GM12878 (cell line): ENCODE measurements around the gene FSTL4. TPM values are rescaled to one million over a fixed set of nuclear protein-coding genes. Genes with fewer than 3 reads are reported as not detected.

ENCODE experiments used
- ATAC-seq: fragments of 200-7000 bp; cut with Tn5 transposase; 3 replicates; pipeline ENCODE4 v1.9.1; 2020; ENCODE audit warnings: mild to moderate bottlenecking, moderate library complexity
- BruUV-seq: library from RNA; stranded (reverse); fragments of 400-500 nt; replicated peaks from 2 replicates; lab custom pipeline; 2021; lab: Mats Ljungman, UMichigan
- CTCF ChIA-PET: fragments of 300-600 bp; sonication (Branson Sonifier 250); formaldehyde crosslinking; extraction: SDS; loops from one replicate; lab custom pipeline; 2021; ENCODE audit warnings: inconsistent platforms; lab: Yijun Ruan, JAX
- POLR2A ChIA-PET: fragments of 350-600 bp; formaldehyde crosslinking; extraction: SDS; loops from one replicate; lab custom pipeline; 2021; ENCODE audit warnings: inconsistent platforms; lab: Charles Lee
- RAD21 ChIA-PET: fragments of 300-600 bp; sonication (Branson Sonifier 250); formaldehyde crosslinking; loops from one replicate; lab custom pipeline; 2023; ENCODE audit warnings: antibody characterized with exemption; ENCODE audit not compliant: unreplicated experiment; lab: Charles Lee
- SMC1A ChIA-PET: fragments of 300-600 bp; sonication (Branson Sonifier 250); formaldehyde crosslinking; loops from one replicate; lab custom pipeline; 2023; ENCODE audit not compliant: unreplicated experiment, uncharacterized antibody; lab: Charles Lee
- DNase-seq: peaks from one replicate; pipeline ENCODE4 v3.0.0-alpha.2; 2011; ENCODE audit warnings: low read depth, low spot score
- FAIRE-seq: peaks from 3 replicates; lab custom pipeline; 2011; peaks lifted over from hg19 to GRCh38; lab: Jason Lieb, UNC
- H2AFZ ChIP-seq: 2 replicates; pipeline ENCODE4 v1.6.0; 2011; ENCODE audit warnings: low read depth, low read length, control low read depth; ENCODE audit not compliant: control insufficient read depth
- H3K27ac ChIP-seq: 2 replicates; pipeline ENCODE4 v1.5.1; 2011; ENCODE audit warnings: control low read depth; ENCODE audit not compliant: control insufficient read depth, insufficient read depth
- H3K27me3 ChIP-seq, 2 experiments: replicated peaks in 1 of 2; 2 replicates each; pipeline versions ENCODE4 v1.6.0 to v1.6.1; 2011; ENCODE audit warnings: low read length in 1 of 2; ENCODE audit not compliant: control insufficient read depth in 2 of 2, insufficient read depth in 2 of 2
- H3K36me3 ChIP-seq, 2 experiments: 2 replicates each; pipeline ENCODE4 v1.5.1; 2011; ENCODE audit warnings: low read length in 1 of 2; ENCODE audit not compliant: control insufficient read depth in 2 of 2, insufficient read depth in 2 of 2
- H3K4me1 ChIP-seq: 2 replicates; pipeline ENCODE4 v1.6.1; 2011; ENCODE audit warnings: mild to moderate bottlenecking, low read length, moderate library complexity, mixed read lengths; ENCODE audit not compliant: control insufficient read depth, insufficient read depth
- H3K4me2 ChIP-seq: 2 replicates; pipeline ENCODE4 v1.6.0; 2011; ENCODE audit warnings: control low read depth; ENCODE audit not compliant: control insufficient read depth, insufficient read depth
- H3K4me3 ChIP-seq: fragments of 200-600 bp; sonication (generic); 2 replicates; pipeline ENCODE4 v1.5.1; 2016
- H3K79me2 ChIP-seq: 2 replicates; pipeline ENCODE4 v1.6.0; 2011; ENCODE audit warnings: low read length; ENCODE audit not compliant: control insufficient read depth, insufficient read depth
- H3K9ac ChIP-seq: 2 replicates; pipeline ENCODE4 v1.8.0; 2011; ENCODE audit warnings: low read length, control low read depth, mixed read lengths; ENCODE audit not compliant: control insufficient read depth, insufficient read depth
- H3K9me3 ChIP-seq: replicated peaks from 3 replicates; pipeline ENCODE4 v1.5.1; 2011; ENCODE audit warnings: mild to moderate bottlenecking, low read length; ENCODE audit not compliant: control insufficient read depth, insufficient read depth
- H4K20me1 ChIP-seq: 2 replicates; pipeline ENCODE4 v1.6.0; 2011; ENCODE audit not compliant: control insufficient read depth, insufficient read depth
- CBX3 ChIP-seq: fragments of 200-600 bp; sonication (generic); IDR thresholded peaks from 2 replicates; pipeline ENCODE4 v1.6.1; 2016; ENCODE audit warnings: low read depth, borderline replicate concordance
- CHD4 ChIP-seq: fragments of 200-600 bp; sonication (generic); IDR thresholded peaks from 2 replicates; pipeline ENCODE4 v1.6.1; 2016; ENCODE audit warnings: mild to moderate bottlenecking
- EED ChIP-seq: sonication (generic); IDR thresholded peaks from 2 replicates; pipeline ENCODE4 v1.6.1; 2016; ENCODE audit warnings: antibody characterized with exemption, low read depth
- FOXK2 ChIP-seq: fragments of 450-650 bp; IDR thresholded peaks from 2 replicates; pipeline ENCODE4 v1.6.1; 2017; ENCODE audit warnings: mild to moderate bottlenecking, moderate library complexity
- HDGF ChIP-seq: fragments of 450-650 bp; IDR thresholded peaks from 2 replicates; pipeline ENCODE4 v1.6.1; 2016; ENCODE audit warnings: antibody characterized with exemption
- IKZF1 ChIP-seq: fragments of 450-650 bp; conservative IDR thresholded peaks from 2 replicates; pipeline ENCODE4 v1.6.1; 2017; ENCODE audit warnings: antibody characterized with exemption, mild to moderate bottlenecking
- JUND ChIP-seq: IDR thresholded peaks from 2 replicates; pipeline ENCODE4 v1.6.1; 2012; ENCODE audit warnings: low read depth, mild to moderate bottlenecking, low read length, improper control_type of control experiment, moderate library complexity
- MTA2 ChIP-seq: fragments of 450-650 bp; IDR thresholded peaks from 2 replicates; pipeline ENCODE4 v1.6.1; 2016; ENCODE audit warnings: low read depth, mild to moderate bottlenecking, moderate library complexity
- MYB ChIP-seq: fragments of 150-350 bp; IDR thresholded peaks from 2 replicates; pipeline ENCODE4 v1.6.1; 2014; ENCODE audit warnings: mild to moderate bottlenecking, low read depth, low read length, borderline replicate concordance
- NBN ChIP-seq: fragments of 450-650 bp; IDR thresholded peaks from 2 replicates; pipeline ENCODE4 v1.6.1; 2016
- NFYA ChIP-seq: IDR thresholded peaks from 2 replicates; pipeline ENCODE4 v1.6.1; 2011; ENCODE audit warnings: low read depth, mild to moderate bottlenecking, low read length, improper control_type of control experiment, borderline replicate concordance
- NFYB ChIP-seq: IDR thresholded peaks from 2 replicates; pipeline ENCODE4 v1.6.1; 2011; ENCODE audit warnings: low read depth, mild to moderate bottlenecking, low read length, improper control_type of control experiment, moderate library complexity; ENCODE audit not compliant: insufficient read depth
- NR2C2 ChIP-seq: IDR thresholded peaks from 2 replicates; pipeline ENCODE4 v1.6.1; 2011; ENCODE audit warnings: borderline replicate concordance, low read depth; ENCODE audit not compliant: control insufficient read depth, insufficient read length
- NR2F1 ChIP-seq: fragments of 450-650 bp; conservative IDR thresholded peaks from 2 replicates; pipeline ENCODE4 v1.6.1; 2017; ENCODE audit warnings: mild to moderate bottlenecking
- POLR2A ChIP-seq: IDR thresholded peaks from 2 replicates; pipeline ENCODE4 v1.6.1; 2011; ENCODE audit warnings: low read depth, mild to moderate bottlenecking, low read length
- RELB ChIP-seq: fragments of 450-650 bp; IDR thresholded peaks from 2 replicates; pipeline ENCODE4 v1.6.1; 2017; ENCODE audit warnings: low read depth, mild to moderate bottlenecking, moderate library complexity
- TAF1 ChIP-seq: IDR thresholded peaks from 2 replicates; pipeline ENCODE4 v1.6.1; 2011; ENCODE audit warnings: mild to moderate bottlenecking, low read depth, low read length, borderline replicate concordance
- TBL1XR1 ChIP-seq: IDR thresholded peaks from 2 replicates; pipeline ENCODE4 v1.6.1; 2012; ENCODE audit warnings: low read depth, low read length, improper control_type of control experiment
- YBX1 ChIP-seq: fragments of 450-650 bp; IDR thresholded peaks from 2 replicates; pipeline ENCODE4 v1.6.1; 2016; ENCODE audit warnings: antibody characterized with exemption
- WGBS: methylation state at CpG from one replicate; pipeline ENCODE4 v1.1.6; 2016; ENCODE audit warnings: low lambda C conversion rate; ENCODE audit not compliant: insufficient replicate concordance, insufficient coverage; ENCODE audit errors: missing lambda C conversion rate; 5-methylcytosine and 5-hydroxymethylcytosine counted together
- in situ Hi-C: fragments of 300-500 bp; cut with MboI; formaldehyde crosslinking; loops from 9 replicates; pipeline ENCODE4 v1.14.3; 2018; ENCODE audit warnings: mixed read lengths
- intact Hi-C: fragments of 100-400 bp; cut with micrococcal nuclease; formaldehyde crosslinking; loops from one replicate; pipeline ENCODE4 v1.14.2; 2022; ENCODE audit not compliant: unreplicated experiment
- polyA plus RNA-seq, 11 experiments: library from polyadenylated mRNA; depleted of rRNA in 4 of 11; unstranded in 6 of 11; stranded (reverse) in 5 of 11; fragments of >200 nt; fragmentation: Nextera tagmentation in 4 of 11; fragmentation: Illumina TruSeq in 1 of 11; extraction: Ambion mirVana in 4 of 11; extraction: Trizol in 1 of 11; gene quantifications; 1 replicate in 1 of 11; 2 replicates in 10 of 11; pipeline versions ENCODE4 v1.2.1 to v1.2.3, GENCODE V29; 2011 to 2016; ENCODE audit warnings: inconsistent platforms in 2 of 11, missing spikeins in 2 of 11, low read depth in 1 of 11
- total RNA-seq, 4 experiments: library from RNA; depleted of rRNA in 3 of 4; stranded (reverse); fragments of >200 nt in 3 of 4; fragmentation: Illumina TruSeq in 1 of 4; extraction: Trizol in 1 of 4; gene quantifications; 2 replicates each; pipeline versions ENCODE4 v1.2.1 to v1.2.3, GENCODE V29; 2013 to 2021

FSTL4 gene
- total and polyA plus RNA-seq, 10 of the 15 experiments (the other 5 are each of a cell fraction or from before 2014, with no cell fraction given), result 0.01 to 0.79 (median 0.21) TPM; not detected in 6

GRCh38 chr5:133200256-133200655 is 412.1 kb downstream of the FSTL4 start:
- Histone ChIP-seq H3K79me2 (no peaks in the 10 kb centered on the region), H3K9me3 (no peaks in the 10 kb centered on the region; the same call in 2 of the 3 replicates), H3K36me3 (no peaks in the 10 kb centered on the region), H2AFZ (no peak overlapping the region), H3K9ac (no peak overlapping the region), H3K27ac (no peak overlapping the region), H3K4me3 (no peak overlapping the region), H3K4me2 (no peak overlapping the region), H3K4me1 (no peaks in the 10 kb centered on the region), H3K27me3 (no peaks in the 10 kb centered on the region; a peak in 1 of 4 replicates), H4K20me1 (no peaks in the 10 kb centered on the region)
- FAIRE-seq (no peak), DNase-seq (no peak), ATAC-seq (no peak)
- in situ Hi-C loops, result no loop called here
- ChIA-PET POLR2A (no interaction called here), RAD21 (no interaction called here), SMC1A (no interaction called here), CTCF (no interaction called here)
- no TSS peak for BruUV-seq
- TF ChIP-seq NFYA (no peak), YBX1 (no peak), NR2C2 (no peak), HDGF (no peak), NFYB (no peak), FOXK2 (no peak), CHD4 (no peak), JUND (no peak), POLR2A (no peak), TBL1XR1 (no peak), MTA2 (no peak), NR2F1 (no peak), TAF1 (no peak), IKZF1 (no peak), MYB (no peak), RELB (no peak), EED (no peak), CBX3 (no peak), NBN (no peak)
- intact Hi-C loops, result no loop called here
- WGBS, result 60% methylated on average over 3 of the region's 3 CpGs
